ENCODE measurements around the gene GIMD1.
"Not testable (repeated sequence)": the region's sequence is repeated elsewhere in the genome, so short reads cannot be mapped to it uniquely, and the experiment has no call there.

Gene GIMD1

GRCh38 chr4:106368678-106369077, at the start of gene GIMD1:
Gene GIMD1 (minus strand): TSS chr4:106368778. CDS start chr4:106367435, 1,343 bp downstream.
- DNase-seq (ENCODE audit: low spot score): no peak

- no peak for DNase-seq (ENCODE audit: low spot score)
Measured at GRCh38 chr4:106414366-106414765, 45.8 kb upstream of the GIMD1 start.

GRCh38 chr4:106409901-106410889, 41.6 kb upstream of the GIMD1 start:
- DNase-seq (ENCODE audit: low spot score): no peak

- not testable (repeated sequence) for DNase-seq (ENCODE audit: low spot score)
Measured at GRCh38 chr4:106408004-106408403, 39.4 kb upstream of the GIMD1 start.

- no peak for DNase-seq (ENCODE audit: low spot score)
Measured at GRCh38 chr4:106401157-106401556, 32.6 kb upstream of the GIMD1 start.

GRCh38 chr4:106398898-106399297, 30.3 kb upstream of the GIMD1 start:
- DNase-seq (ENCODE audit: low spot score): not testable (repeated sequence)

- DNase-seq (ENCODE audit: low spot score): no peak
Measured at GRCh38 chr4:106395582-106395981, 27.0 kb upstream of the GIMD1 start.

- DNase-seq (ENCODE audit: low spot score): no peak
Measured at GRCh38 chr4:106385853-106386393, 17.3 kb upstream of the GIMD1 start.

- DNase-seq (ENCODE audit: low spot score): no peak
Measured at GRCh38 chr4:106384878-106385277, 16.3 kb upstream of the GIMD1 start.

- no peak for DNase-seq (ENCODE audit: low spot score)
Measured at GRCh38 chr4:106380179-106380578, 11.6 kb upstream of the GIMD1 start.

GRCh38 chr4:106373026-106373425, 4.4 kb upstream of the GIMD1 start:
- DNase-seq (ENCODE audit: low spot score): no peak

- DNase-seq (ENCODE audit: low spot score): no peak
Measured at GRCh38 chr4:106371161-106371560, 2.6 kb upstream of the GIMD1 start.

- DNase-seq (ENCODE audit: low spot score): no peak
Measured at GRCh38 chr4:106370214-106370613, 1.6 kb upstream of the GIMD1 start.

- peak; percentile 33 for DNase-seq (ENCODE audit: low spot score)
Measured at GRCh38 chr4:106369456-106370060, 980 bp upstream of the GIMD1 start.

GRCh38 chr4:106367072-106367471, 1.5 kb downstream of the GIMD1 start:
- no peak for DNase-seq (ENCODE audit: low spot score)

- no peak for DNase-seq (ENCODE audit: low spot score)
Measured at GRCh38 chr4:106366026-106366425, 2.6 kb downstream of the GIMD1 start.

GRCh38 chr4:106365613-106366012, 3.0 kb downstream of the GIMD1 start:
- DNase-seq (ENCODE audit: low spot score): peak; percentile 68

GRCh38 chr4:106364282-106364681, 4.3 kb downstream of the GIMD1 start:
- no peak for DNase-seq (ENCODE audit: low spot score)

- DNase-seq (ENCODE audit: low spot score): no peak
Measured at GRCh38 chr4:106362086-106362825, 6.3 kb downstream of the GIMD1 start.

GRCh38 chr4:106358899-106359298, 9.7 kb downstream of the GIMD1 start:
- peak; percentile 11 for DNase-seq (ENCODE audit: low spot score)

GRCh38 chr4:106355193-106355592, 13.4 kb downstream of the GIMD1 start:
- no peak for DNase-seq (ENCODE audit: low spot score)

GRCh38 chr4:106353786-106354185, 14.8 kb downstream of the GIMD1 start:
- DNase-seq (ENCODE audit: low spot score): no peak
